ENCODE results near the gene REX1BD.
"Not testable (repeated sequence)": the region's sequence is repeated elsewhere in the genome, so short reads cannot be mapped to it uniquely, and the experiment has no call there.

REX1BD gene

GRCh38 chr19:18577365-18577914 is 11.2 kb upstream of the REX1BD start:
- no peak for DNase-seq (ENCODE audit: low read depth)

GRCh38 chr19:18580311-18580710 is 8.3 kb upstream of the REX1BD start:
- no peak for DNase-seq (ENCODE audit: low read depth)

GRCh38 chr19:18586306-18586705 is 2.3 kb upstream of the REX1BD start:
- DNase-seq (ENCODE audit: low read depth), result no peak

- no peak for DNase-seq (ENCODE audit: low read depth)
These were observed 1.0 kb upstream of the REX1BD start for GRCh38 chr19:18587561-18587960.

- DNase-seq (ENCODE audit: low read depth), result no peak
These were observed 512 bp upstream of the REX1BD start for GRCh38 chr19:18587962-18588610.

GRCh38 chr19:18589380-18590272 is 1.0 kb downstream of the REX1BD start:
- DNase-seq (ENCODE audit: low read depth), result peak; percentile 83

- peak; percentile 84 for DNase-seq (ENCODE audit: low read depth)
These were observed 2.0 kb downstream of the REX1BD start for GRCh38 chr19:18590273-18591272.

GRCh38 chr19:18591735-18592385 is 3.3 kb downstream of the REX1BD start:
- DNase-seq (ENCODE audit: low read depth), result no peak

GRCh38 chr19:18592732-18593131 is 4.1 kb downstream of the REX1BD start:
- not testable (repeated sequence) for DNase-seq (ENCODE audit: low read depth)

GRCh38 chr19:18593367-18594095 is 4.9 kb downstream of the REX1BD start:
- DNase-seq (ENCODE audit: low read depth), result no peak

- peak; percentile 83 for DNase-seq (ENCODE audit: low read depth)
These were observed 5.7 kb downstream of the REX1BD start for GRCh38 chr19:18594096-18594823.

GRCh38 chr19:18594824-18595373 is 6.3 kb downstream of the REX1BD start:
- no peak for DNase-seq (ENCODE audit: low read depth)

- no peak for DNase-seq (ENCODE audit: low read depth)
These were observed 6.9 kb downstream of the REX1BD start for GRCh38 chr19:18595475-18595874.

- peak; percentile 37 for DNase-seq (ENCODE audit: low read depth)
These were observed 8.2 kb downstream of the REX1BD start for GRCh38 chr19:18596752-18597157.

- DNase-seq (ENCODE audit: low read depth), result no peak
These were observed 9.4 kb downstream of the REX1BD start for GRCh38 chr19:18597809-18598660.

GRCh38 chr19:18599485-18599884 is 10.9 kb downstream of the REX1BD start:
- DNase-seq (ENCODE audit: low read depth), result no peak

- DNase-seq (ENCODE audit: low read depth), result not testable (repeated sequence)
These were observed 12.2 kb downstream of the REX1BD start for GRCh38 chr19:18600692-18601397.

GRCh38 chr19:18601875-18602274 is 13.3 kb downstream of the REX1BD start:
- DNase-seq (ENCODE audit: low read depth), result no peak

Data from iris pigment epithelial cell (primary cell).